DND-41 (cell line): ENCODE data around the gene CHST14.

Experiments
- ATAC-seq: fragments of 200-7000 bp; cut with Tn5 transposase; 3 replicates; pipeline ENCODE4 v1.9.1; 2021; ENCODE audit warnings: low read depth; ENCODE audit not compliant: insufficient read depth
- DNase-seq: peaks from one replicate; pipeline ENCODE4 v3.0.0-alpha.2; 2020
- H2AFZ ChIP-seq: 2 replicates; pipeline ENCODE4 v1.6.0; 2012; ENCODE audit warnings: low read depth, low read length
- H3K27ac ChIP-seq: 2 replicates; pipeline ENCODE4 v1.5.1; 2012; ENCODE audit warnings: low read length, inconsistent platforms
- H3K27me3 ChIP-seq: fragments of 200-600 bp; sonication (generic); 2 replicates; pipeline ENCODE4 v1.6.0; 2012; ENCODE audit warnings: low read length, mild to moderate bottlenecking, inconsistent platforms; ENCODE audit not compliant: insufficient read depth, poor library complexity
- H3K36me3 ChIP-seq: 2 replicates; pipeline ENCODE4 v1.5.1; 2012; ENCODE audit warnings: low read length, inconsistent platforms; ENCODE audit not compliant: insufficient read depth
- H3K4me1 ChIP-seq: 2 replicates; pipeline ENCODE4 v1.5.1; 2012; ENCODE audit warnings: mild to moderate bottlenecking, low read length; ENCODE audit not compliant: insufficient read depth
- H3K4me2 ChIP-seq: 2 replicates; pipeline ENCODE4 v1.6.0; 2012; ENCODE audit warnings: mild to moderate bottlenecking, moderate library complexity, low read length, inconsistent platforms; ENCODE audit not compliant: insufficient read depth
- H3K4me3 ChIP-seq, 2 experiments: fragments of 200-600 bp in 1 of 2; shearing (Covaris generic) in 1 of 2; 2 replicates each; pipeline ENCODE4 v1.5.1; 2012 to 2016; ENCODE audit warnings: inconsistent platforms in 2 of 2, low read length in 2 of 2, mild to moderate bottlenecking in 2 of 2, low read depth in 1 of 2, moderate library complexity in 1 of 2
- H3K79me2 ChIP-seq: 2 replicates; pipeline ENCODE4 v1.6.0; 2012; ENCODE audit warnings: low read length, inconsistent platforms; ENCODE audit not compliant: insufficient read depth
- H3K9ac ChIP-seq: 2 replicates; pipeline ENCODE4 v1.6.0; 2012; ENCODE audit warnings: low read depth, mild to moderate bottlenecking, inconsistent platforms, low read length, moderate library complexity
- H3K9me3 ChIP-seq: 2 replicates; pipeline ENCODE4 v1.5.1; 2012; ENCODE audit warnings: low read length, moderate library complexity, mild to moderate bottlenecking, inconsistent platforms; ENCODE audit not compliant: insufficient read depth, severe bottlenecking
- H4K20me1 ChIP-seq: 2 replicates; pipeline ENCODE4 v1.6.0; 2012; ENCODE audit warnings: low read length; ENCODE audit not compliant: insufficient read depth
- EZH2 ChIP-seq: IDR thresholded peaks from 3 replicates; pipeline ENCODE4 v1.6.1; 2012; ENCODE audit warnings: borderline replicate concordance, low read depth, mild to moderate bottlenecking, moderate library complexity, low read length, inconsistent platforms; ENCODE audit not compliant: severe bottlenecking
- TF ChIP-seq, protein P1 (sequence below): IDR thresholded peaks from 2 replicates; pipeline ENCODE4 v1.5.1; 2012; ENCODE audit warnings: borderline replicate concordance, low read length, moderate library complexity, mild to moderate bottlenecking; ENCODE audit not compliant: poor library complexity, severe bottlenecking; ENCODE audit errors: extremely low read depth

CHST14 gene

DNA sequence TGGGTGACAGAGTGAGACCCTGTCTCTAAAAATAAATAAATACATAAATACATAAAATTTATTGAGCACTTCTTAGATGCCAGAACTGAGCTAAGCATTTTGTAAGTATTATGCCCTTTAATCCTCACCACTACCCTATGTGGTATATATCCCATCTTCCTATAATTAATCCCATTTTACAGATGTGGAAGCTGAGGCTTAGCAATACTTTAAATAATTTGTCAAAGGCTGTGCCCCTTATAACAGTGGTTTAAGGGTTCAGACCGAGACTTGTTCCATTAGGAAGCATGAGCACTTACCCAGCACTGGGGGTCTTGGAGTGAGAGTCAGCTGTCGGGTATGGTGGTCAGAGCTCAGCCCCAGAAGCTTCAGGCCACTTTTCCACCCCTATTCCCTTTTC, 7.5 kb upstream of the CHST14 start:
- no peak overlapping the region for H3K4me3 ChIP-seq
- H3K4me1 ChIP-seq: no peaks in the 10 kb centered on the region
- H2AFZ ChIP-seq: no peak overlapping the region
- no peak overlapping the region for H3K27ac ChIP-seq
- H3K27me3 ChIP-seq: no peaks in the 10 kb centered on the region
- H4K20me1 ChIP-seq: peaks cover 36% of the 10 kb centered on the region
- ATAC-seq (no peak), DNase-seq (no peak)
- H3K4me2 ChIP-seq: no peak overlapping the region
- no peak overlapping the region for H3K9ac ChIP-seq
- H3K79me2 ChIP-seq: peaks cover 31% of the 10 kb centered on the region
- no peak for TF ChIP-seq EZH2
- TF ChIP-seq, protein P1, sequence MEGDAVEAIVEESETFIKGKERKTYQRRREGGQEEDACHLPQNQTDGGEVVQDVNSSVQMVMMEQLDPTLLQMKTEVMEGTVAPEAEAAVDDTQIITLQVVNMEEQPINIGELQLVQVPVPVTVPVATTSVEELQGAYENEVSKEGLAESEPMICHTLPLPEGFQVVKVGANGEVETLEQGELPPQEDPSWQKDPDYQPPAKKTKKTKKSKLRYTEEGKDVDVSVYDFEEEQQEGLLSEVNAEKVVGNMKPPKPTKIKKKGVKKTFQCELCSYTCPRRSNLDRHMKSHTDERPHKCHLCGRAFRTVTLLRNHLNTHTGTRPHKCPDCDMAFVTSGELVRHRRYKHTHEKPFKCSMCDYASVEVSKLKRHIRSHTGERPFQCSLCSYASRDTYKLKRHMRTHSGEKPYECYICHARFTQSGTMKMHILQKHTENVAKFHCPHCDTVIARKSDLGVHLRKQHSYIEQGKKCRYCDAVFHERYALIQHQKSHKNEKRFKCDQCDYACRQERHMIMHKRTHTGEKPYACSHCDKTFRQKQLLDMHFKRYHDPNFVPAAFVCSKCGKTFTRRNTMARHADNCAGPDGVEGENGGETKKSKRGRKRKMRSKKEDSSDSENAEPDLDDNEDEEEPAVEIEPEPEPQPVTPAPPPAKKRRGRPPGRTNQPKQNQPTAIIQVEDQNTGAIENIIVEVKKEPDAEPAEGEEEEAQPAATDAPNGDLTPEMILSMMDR: no peak
- H3K36me3 ChIP-seq: peaks cover 76% of the 10 kb centered on the region
- no peaks in the 10 kb centered on the region for H3K9me3 ChIP-seq

DNA sequence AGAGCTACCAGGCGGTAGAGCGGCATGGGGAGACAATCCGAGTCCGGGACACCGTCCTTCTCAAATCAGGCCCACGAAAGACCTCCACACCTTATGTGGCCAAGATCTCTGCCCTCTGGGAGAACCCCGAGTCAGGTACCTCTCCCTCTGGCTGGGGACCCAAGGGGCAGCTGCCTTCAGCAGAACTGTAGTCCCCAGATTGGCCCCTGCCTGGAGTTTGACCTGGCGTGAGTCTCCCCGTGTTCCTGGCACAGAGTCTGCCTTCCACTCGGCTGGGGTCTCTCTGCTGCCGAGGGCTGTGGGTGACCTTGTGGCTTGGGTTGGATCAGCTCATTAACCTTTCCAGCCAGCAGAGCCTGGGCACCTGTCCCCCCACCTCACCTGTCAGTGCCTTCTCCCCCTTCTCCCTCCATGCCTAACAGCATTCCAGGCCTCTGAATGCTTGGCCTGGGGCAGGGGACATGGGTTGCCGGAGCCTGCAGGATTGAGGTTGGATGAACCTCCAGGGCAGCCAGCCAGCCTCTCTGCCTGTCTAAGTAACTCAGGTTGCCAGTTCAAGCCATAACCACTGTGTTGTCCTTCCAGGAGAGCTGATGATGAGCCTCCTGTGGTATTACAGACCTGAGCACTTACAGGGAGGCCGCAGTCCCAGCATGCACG, 6.8 kb upstream of the CHST14 start:
- Histone ChIP-seq H3K4me2 (no peak overlapping the region), H2AFZ (no peak overlapping the region), H3K36me3 (peaks cover 70% of the 10 kb centered on the region), H4K20me1 (peaks cover 30% of the 10 kb centered on the region), H3K79me2 (peaks cover 26% of the 10 kb centered on the region), H3K9ac (no peak overlapping the region), H3K27ac (no peak overlapping the region), H3K4me3 (no peak overlapping the region), H3K9me3 (no peaks in the 10 kb centered on the region), H3K27me3 (no peaks in the 10 kb centered on the region), H3K4me1 (no peaks in the 10 kb centered on the region)
- no peak for DNase-seq
- no peak for ATAC-seq
- no peak for TF ChIP-seq EZH2
- TF ChIP-seq, protein P1: no peak

DNA sequence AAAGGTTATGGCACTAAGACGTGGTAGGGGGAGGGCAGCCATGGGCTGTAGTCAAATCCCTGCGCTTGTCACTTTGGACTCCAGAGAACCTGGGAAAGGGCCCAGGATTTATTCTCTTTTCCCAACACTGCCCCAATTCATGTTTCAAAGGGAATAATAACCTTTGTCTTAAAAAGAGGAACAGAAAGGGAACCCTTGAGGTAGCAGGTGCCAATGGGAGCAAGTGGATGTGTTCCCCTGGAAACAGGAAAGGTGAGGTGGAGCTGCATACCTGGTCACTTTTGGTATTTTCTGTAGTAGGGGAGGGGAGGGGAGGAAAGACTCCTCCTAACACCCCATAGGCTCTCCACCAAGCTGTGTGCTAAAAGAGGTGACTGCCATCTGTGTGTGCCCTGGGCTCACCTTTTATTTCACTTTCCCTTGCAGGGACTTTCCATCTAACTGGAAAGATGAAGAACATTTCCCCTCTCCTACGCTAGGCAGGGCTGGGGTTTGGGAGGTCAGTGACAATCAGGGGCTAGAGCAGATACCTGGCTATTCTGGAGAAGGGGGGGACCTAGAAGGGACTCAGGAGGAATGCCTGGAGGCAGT, 6.1 kb upstream of the CHST14 start:
- TF ChIP-seq, protein P1: no peak
- Histone ChIP-seq H3K27me3 (no peaks in the 10 kb centered on the region), H4K20me1 (peaks cover 23% of the 10 kb centered on the region), H3K4me1 (no peaks in the 10 kb centered on the region), H2AFZ (no peak overlapping the region), H3K36me3 (peaks cover 64% of the 10 kb centered on the region), H3K9me3 (no peaks in the 10 kb centered on the region), H3K79me2 (peaks cover 20% of the 10 kb centered on the region), H3K27ac (no peak overlapping the region), H3K9ac (no peak overlapping the region), H3K4me2 (no peak overlapping the region), H3K4me3 (no peak overlapping the region)
- ATAC-seq (no peak), DNase-seq (no peak)
